K562 (cell line): ENCODE results near the gene UBE2J2.

Source experiments
- ATF3 ChIP-seq, 2 experiments: fragments of 450-650 bp in 1 of 2; sonication (generic) in 1 of 2; formaldehyde crosslinking in 1 of 2; IDR thresholded peaks in 1 of 2; conservative IDR thresholded peaks in 1 of 2; 2 replicates each; pipeline versions ENCODE4 v1.6.1 to v1.8.1; 2016 to 2023; ENCODE audit warnings: mild to moderate bottlenecking in 2 of 2, moderate library complexity in 2 of 2, inconsistent platforms in 1 of 2, missing genetic modification reagents in 1 of 2
- BHLHE40 ChIP-seq: IDR thresholded peaks from 2 replicates; pipeline ENCODE4 v1.6.1; 2011; ENCODE audit warnings: low read length, improper control_type of control experiment
- BRD9 ChIP-seq: fragments of 450-650 bp; IDR thresholded peaks from 2 replicates; pipeline ENCODE4 v1.6.1; 2018; ENCODE audit warnings: low read depth; ENCODE audit not compliant: partially characterized antibody
- CTCF ChIP-seq, 3 experiments: IDR thresholded peaks in 2 of 3; conservative IDR thresholded peaks in 1 of 3; 2 replicates each; pipeline ENCODE4 v1.5.1; 2011 to 2012; ENCODE audit warnings: low read length in 3 of 3, mild to moderate bottlenecking in 3 of 3, control low read depth in 2 of 3, improper control_type of control experiment in 1 of 3, inconsistent platforms in 1 of 3, low read depth in 1 of 3, mixed read lengths in 1 of 3, moderate library complexity in 1 of 3; ENCODE audit not compliant: insufficient read depth in 2 of 3
- EZH2 ChIP-seq: IDR thresholded peaks from 2 replicates; pipeline ENCODE4 v1.6.1; 2012; ENCODE audit warnings: low read depth, mild to moderate bottlenecking, inconsistent platforms, low read length, borderline replicate concordance
- MYBL2 ChIP-seq, 2 experiments: fragments of 450-650 bp in 1 of 2; sonication (generic) in 1 of 2; formaldehyde crosslinking in 1 of 2; IDR thresholded peaks; 2 replicates each; pipeline versions ENCODE4 v1.6.1 to v1.8.1; 2017 to 2022; ENCODE audit warnings: borderline replicate concordance in 1 of 2, inconsistent platforms in 1 of 2, low read depth in 1 of 2, mild to moderate bottlenecking in 1 of 2, missing genetic modification reagents in 1 of 2, moderate library complexity in 1 of 2
- POLR2A ChIP-seq: fragments of 450-650 bp; conservative IDR thresholded peaks from 2 replicates; pipeline ENCODE4 v1.6.1; 2016
- RBBP5 ChIP-seq: fragments of 200-600 bp; sonication (generic); IDR thresholded peaks from 2 replicates; pipeline ENCODE4 v1.6.1; 2012; ENCODE audit warnings: borderline replicate concordance, mild to moderate bottlenecking, low read length, control low read depth, inconsistent platforms; ENCODE audit not compliant: insufficient read depth, poor library complexity, severe bottlenecking
- SRF ChIP-seq, 2 experiments: fragments of 250-450, 450-650 bp in 1 of 2; sonication (Bioruptor Pico) in 1 of 2; sonication (generic) in 1 of 2; formaldehyde crosslinking; IDR thresholded peaks; 2 replicates each; pipeline versions ENCODE4 v1.5.0 to v1.5.1; 2020 to 2022; ENCODE audit warnings: mild to moderate bottlenecking in 1 of 2, missing genetic modification reagents in 1 of 2
- USF2 ChIP-seq: sonication (generic); formaldehyde crosslinking; IDR thresholded peaks from 2 replicates; pipeline ENCODE4 v1.5.0; 2020; ENCODE audit warnings: missing genetic modification reagents
- ZNF165 ChIP-seq: fragments of 250-450 bp; sonication (Bioruptor Pico); IDR thresholded peaks from 2 replicates; pipeline ENCODE4 v1.4.0; 2020; ENCODE audit warnings: borderline replicate concordance

GRCh38 chr1:1267488-1268283 is 6.0 kb downstream of the UBE2J2 start:
- no peak for TF ChIP-seq ZNF165 (CRISPR knock-in tag)
- TF ChIP-seq RBBP5 = no peak
- TF ChIP-seq POLR2A = 0 out of 2 replicates have a peak, but pooled peaks have one; percentile 18
- TF ChIP-seq USF2 (CRISPR knock-in tag) = no peak
- no peak for TF ChIP-seq MYBL2 (IDR thresholded peaks at IDR 0.05; ENCODE audit: low read depth)
- no peak for TF ChIP-seq MYBL2 (CRISPR knock-in tag; IDR thresholded peaks at IDR 0.05; ENCODE audit: borderline replicate concordance)
- no peak for TF ChIP-seq SRF (CRISPR knock-in tag; IDR thresholded peaks at IDR 0.05)
- no peak for TF ChIP-seq BRD9
- no peak for TF ChIP-seq CTCF (IDR thresholded peaks at IDR 0.05 in 2 of 3, conservative IDR thresholded peaks at IDR 0.05 in 1 of 3; ENCODE audit: insufficient read depth in 2 of 3, low read depth in 1 of 3, low read length in 3 of 3)
- TF ChIP-seq EZH2 = no peak
- TF ChIP-seq BHLHE40 = no peak
- no peak for TF ChIP-seq ATF3 (IDR thresholded peaks at IDR 0.05)
- TF ChIP-seq ATF3 (CRISPR knock-in tag; conservative IDR thresholded peaks at IDR 0.05) = no peak
